ENCODE results near the gene NUBP2. TPM values are rescaled to one million over a fixed set of nuclear protein-coding genes. Genes with fewer than 3 reads are reported as not detected.

The NUBP2 gene
- total and polyA plus RNA-seq, 10 of the 15 experiments (the other 5 are each of a cell fraction or from before 2014, with no cell fraction given), result 1.9 to 129 (median 51.7) TPM

GRCh38 chr16:1775006-1775845, 7.5 kb upstream of the NUBP2 start (continued):
- no peak for TF ChIP-seq E4F1 (IDR thresholded peaks at IDR 0.05; ENCODE audit: borderline replicate concordance, partially characterized antibody)
- no peak for TF ChIP-seq ZBTB4 (CRISPR knock-in tag; IDR thresholded peaks at IDR 0.05)
- TF ChIP-seq CTCF (IDR thresholded peaks at IDR 0.05 in 2 of 3, conservative IDR thresholded peaks at IDR 0.05 in 1 of 3; ENCODE audit: control insufficient read depth in 2 of 3, extremely low read depth in 1 of 3, insufficient read depth in 1 of 3, low read depth in 3 of 3, low read length in 3 of 3), result no peak
